Spleen (tissue), 11 donors: ENCODE data around the gene ARMC5. TPM values are rescaled to one million over a fixed set of nuclear protein-coding genes. Genes with fewer than 3 reads are reported as not detected.

Experiments used
- DNase-seq: peaks from one replicate; pipeline ENCODE4 v3.0.0-alpha.2; 2020
- H3K27ac ChIP-seq, 8 donors: fragments of 200-600 bp; sonication (generic) in 7 of 8; 1 replicate in 4 of 8; 2 replicates in 4 of 8; pipeline versions ENCODE4 v1.5.0 to v1.8.0; 2016 to 2021; ENCODE audit warnings: inconsistent platforms in 4 of 8, mild to moderate bottlenecking in 4 of 8, moderate library complexity in 1 of 8
- H3K27me3 ChIP-seq, 7 donors: fragments of 200-600 bp; sonication (generic) in 6 of 7; replicated peaks in 1 of 7; 1 replicate in 4 of 7; 2 replicates in 3 of 7; pipeline versions ENCODE4 v1.5.0 to v1.8.0; 2016 to 2021; ENCODE audit warnings: inconsistent platforms in 3 of 7, mild to moderate bottlenecking in 1 of 7
- H3K36me3 ChIP-seq, 6 donors: fragments of 200-600 bp; sonication (generic) in 5 of 6; 1 replicate in 4 of 6; 2 replicates in 2 of 6; pipeline versions ENCODE4 v1.5.0 to v1.8.0; 2016 to 2021; ENCODE audit warnings: inconsistent platforms in 2 of 6
- H3K4me1 ChIP-seq, 6 donors: fragments of 200-600 bp; sonication (generic) in 5 of 6; 1 replicate in 3 of 6; 2 replicates in 3 of 6; pipeline versions ENCODE4 v1.5.0 to v1.8.0; 2016 to 2021; ENCODE audit warnings: inconsistent platforms in 3 of 6
- H3K4me3 ChIP-seq, 8 donors: fragments of 200-600 bp; sonication (generic) in 7 of 8; 1 replicate in 4 of 8; 2 replicates in 4 of 8; pipeline versions ENCODE4 v1.5.0 to v1.8.0; 2016 to 2021; ENCODE audit warnings: inconsistent platforms in 4 of 8, mild to moderate bottlenecking in 4 of 8, moderate library complexity in 2 of 8
- H3K9me3 ChIP-seq, 8 donors: fragments of 200-600 bp; sonication (generic) in 7 of 8; 1 replicate in 4 of 8; 2 replicates in 4 of 8; pipeline versions ENCODE4 v1.5.0 to v1.8.0; 2016 to 2021; ENCODE audit warnings: inconsistent platforms in 4 of 8
- CTCF ChIP-seq, 11 experiments: fragments of 200-600 bp in 7 of 11; fragments of 450-650 bp in 4 of 11; sonication (generic) in 4 of 11; IDR thresholded peaks in 8 of 11; conservative IDR thresholded peaks in 3 of 11; 1 replicate in 7 of 11; 2 replicates in 4 of 11; pipeline versions ENCODE4 v1.4.0 to v1.8.0; 2016 to 2021; ENCODE audit warnings: antibody characterized with exemption in 11 of 11, inconsistent platforms in 4 of 11, mild to moderate bottlenecking in 1 of 11
- POLR2A ChIP-seq, 3 donors: fragments of 450-650 bp; IDR thresholded peaks; one replicate each; pipeline ENCODE4 v1.5.1; 2017; ENCODE audit warnings: antibody characterized with exemption in 3 of 3, mild to moderate bottlenecking in 1 of 3
- POLR2AphosphoS5 ChIP-seq, 3 donors: sonication (generic); formaldehyde crosslinking; IDR thresholded peaks; one replicate each; pipeline ENCODE4 v1.5.1; 2017; ENCODE audit warnings: antibody characterized with exemption in 3 of 3
- WGBS, 5 donors: extraction: QIAGEN DNeasy Blood & Tissue Kit in 3 of 5; methylation state at CpG; one replicate each; pipeline versions ENCODE4 v1.1.5 to v1.1.7; 2013 to 2018; 5-methylcytosine and 5-hydroxymethylcytosine counted together
- intact Hi-C: fragments of 100-400 bp; cut with DNase I; formaldehyde crosslinking; loops from one replicate; pipeline ENCODE4 v1.15.0; 2023; ENCODE audit warnings: low total_unique reads
- polyA plus RNA-seq, 3 donors: library from polyadenylated mRNA; stranded (reverse); fragments of 200-250 nt; gene quantifications; one replicate each; pipeline ENCODE4 v1.2.1, GENCODE V29; 2013
- total RNA-seq, 7 donors: library from RNA; depleted of rRNA in 3 of 7; stranded (reverse); fragments of >200 nt in 3 of 7; fragmentation: NEBNext Ultra II Directional in 4 of 7; extraction: Animal tissue kit (Norgen Biotek cat#: 25700) in 4 of 7; gene quantifications; one replicate each; pipeline versions ENCODE4 v1.1.0 to v1.2.1, GENCODE V29; 2016 to 2021
- donor health status: healthy with polysubstance abuse.
- donor health status: DM: no; HTN: no; CAD: no; lungs with moderate emphysema.
- donor health status: DM: no; HTN: no; CAD: no.
- donor health status: Bipolar disorder and iron deficiency.
- donor health status: healthy.
- donor health status: DM: no; HTN: no; CAD: no.
- donor health status: DM: yes; HTN: yes; CAD: no.

Gene ARMC5
- total and polyA plus RNA-seq, 10 donors, result 8.8 to 23.5 (median 11.8) TPM

GRCh38 chr16:31470615-31471014 is 11.3 kb downstream of the ARMC5 start:
- Histone ChIP-seq H3K27ac (peak overlapping the region in 4 of 8 donors; percentile 82 to 85 (median 83)), H3K4me3 (no peak overlapping the region)

GRCh38 chr16:31471241-31471874 is 12.1 kb downstream of the ARMC5 start:
- DNase-seq, result no peak
- H3K4me3 ChIP-seq, result peak overlapping the region in 7 of 8 donors; percentile 14 to 68 (median 39)
- TF ChIP-seq POLR2A (IDR thresholded peaks at IDR 0.05) (no peak), POLR2AphosphoS5 (IDR thresholded peaks at IDR 0.05) (no peak), CTCF (IDR thresholded peaks at IDR 0.05 in 8 of 11, conservative IDR thresholded peaks at IDR 0.05 in 3 of 11) (no peak)
- peak overlapping the region in 7 of 8 donors; percentile 77 to 85 (median 83) for H3K27ac ChIP-seq
- H3K27me3 ChIP-seq, result peaks cover 0 to 49% (median 17%) of the 10 kb centered on the region in 7 donors
- peaks cover 0 to 42% (median 6%) of the 10 kb centered on the region in 6 donors for H3K36me3 ChIP-seq
- no peaks in the 10 kb centered on the region for H3K9me3 ChIP-seq
- H3K4me1 ChIP-seq, result peaks cover 16 to 74% (median 34%) of the 10 kb centered on the region in 6 donors
- intact Hi-C loops, result no loop called here
- 58 to 67% (median 62%) methylated on average over 8 to 15 of the region's 15 CpGs for WGBS, 5 donors

More at GRCh38 chr16:31470615-31471014, 11.3 kb downstream of the ARMC5 start:
- no peaks in the 10 kb centered on the region for H3K9me3 ChIP-seq
- DNase-seq, result no peak
- WGBS, 5 donors, result 83 to 90% (median 86%) methylated on average over 3 of the region's 3 CpGs
- no peak for TF ChIP-seq POLR2AphosphoS5 (IDR thresholded peaks at IDR 0.05)
- no peak for TF ChIP-seq CTCF (IDR thresholded peaks at IDR 0.05 in 8 of 11, conservative IDR thresholded peaks at IDR 0.05 in 3 of 11)
- no peak for TF ChIP-seq POLR2A (IDR thresholded peaks at IDR 0.05)
- H3K4me1 ChIP-seq, result peaks cover 16 to 74% (median 28%) of the 10 kb centered on the region in 6 donors
- peaks cover 0 to 42% (median 14%) of the 10 kb centered on the region in 6 donors for H3K36me3 ChIP-seq
- H3K27me3 ChIP-seq, result peaks cover 0 to 42% (median 17%) of the 10 kb centered on the region in 7 donors
- intact Hi-C loops, result no loop called here

- H3K9me3 ChIP-seq, result no peaks in the 10 kb centered on the region
- intact Hi-C loops, result no loop called here
- peaks cover 12 to 74% (median 37%) of the 10 kb centered on the region in 6 donors for H3K4me1 ChIP-seq
- peak within 1 kb of the TSS; percentile 35 to 85 (median 82) for H3K27ac ChIP-seq
- TF ChIP-seq CTCF (IDR thresholded peaks at IDR 0.05 in 8 of 11, conservative IDR thresholded peaks at IDR 0.05 in 3 of 11) (no peak), POLR2AphosphoS5 (IDR thresholded peaks at IDR 0.05) (peak in 2 of 3 donors; percentile 42 to 49)
- H3K27me3 ChIP-seq, result peaks cover 0 to 56% (median 17%) of the 10 kb centered on the region in 7 donors
- H3K36me3 ChIP-seq, result peaks cover 0 to 42% (median 1%) of the 10 kb centered on the region in 6 donors
- peak; percentile 78 for DNase-seq
- H3K4me3 ChIP-seq, result peak within 1 kb of the TSS; percentile 14 to 68 (median 38)
- 3 to 5% (median 4%) methylated on average over 34 to 63 of the region's 63 CpGs for WGBS, 5 donors
Observed at GRCh38 chr16:31471875-31472708, 12.8 kb downstream of the ARMC5 start, which contains the start of gene TGFB1I1. Gene TGFB1I1, plus strand, starts transcription at chr16:31472152. Its CDS starts 37 bp downstream, at chr16:31472189.
